GM21529 (cell line): ENCODE data around the gene CXCR6.

Experiments
- ATAC-seq: cut with Tn5 transposase; IDR thresholded peaks from one replicate; pipeline ENCODE4 v1.9.1; 2021; ENCODE audit not compliant: unreplicated experiment

The CXCR6 gene

DNA sequence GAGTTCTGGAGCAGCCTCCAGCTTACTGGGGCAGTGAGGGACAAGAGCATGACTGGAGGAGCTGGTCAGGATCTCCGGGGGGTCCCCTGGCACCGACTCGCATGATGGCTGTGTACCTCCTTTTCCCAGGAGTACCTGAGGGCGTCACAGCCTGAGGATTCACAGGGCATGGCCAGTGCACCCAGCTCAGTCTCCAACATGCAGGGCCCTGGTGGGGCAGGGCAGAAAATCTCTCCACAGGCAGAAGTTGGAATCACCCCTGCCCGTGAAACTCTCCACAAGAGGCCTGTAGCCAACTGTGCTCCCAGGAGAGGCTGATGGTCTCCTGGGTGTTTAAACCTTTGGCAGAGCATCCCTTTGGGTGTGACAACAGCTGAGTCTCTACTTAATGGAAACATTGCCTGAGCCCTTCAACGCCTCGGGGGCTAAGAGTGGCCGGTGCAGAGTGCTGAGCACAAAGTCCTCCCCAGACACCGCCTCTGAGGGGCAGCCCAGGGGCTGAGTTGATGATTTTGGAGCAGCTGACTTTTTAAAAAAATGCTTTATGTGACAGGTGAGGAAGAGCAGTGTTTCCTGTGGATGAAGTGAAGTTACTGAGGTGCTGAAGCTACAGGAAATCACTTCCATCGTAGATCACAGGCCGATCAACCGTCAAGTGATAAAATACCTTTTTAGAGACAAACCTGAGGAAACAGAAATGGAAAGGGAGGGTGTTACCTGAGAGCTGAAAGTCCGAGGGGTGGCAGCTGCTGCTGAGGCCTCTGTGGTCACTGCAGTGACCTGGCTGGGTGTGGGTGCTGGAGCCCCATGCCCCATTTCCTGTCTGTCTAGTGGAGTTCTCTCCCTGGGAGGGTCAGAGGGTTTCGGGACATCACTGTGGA lies 21.9 kb upstream of the CXCR6 start:
- no peak for ATAC-seq

DNA sequence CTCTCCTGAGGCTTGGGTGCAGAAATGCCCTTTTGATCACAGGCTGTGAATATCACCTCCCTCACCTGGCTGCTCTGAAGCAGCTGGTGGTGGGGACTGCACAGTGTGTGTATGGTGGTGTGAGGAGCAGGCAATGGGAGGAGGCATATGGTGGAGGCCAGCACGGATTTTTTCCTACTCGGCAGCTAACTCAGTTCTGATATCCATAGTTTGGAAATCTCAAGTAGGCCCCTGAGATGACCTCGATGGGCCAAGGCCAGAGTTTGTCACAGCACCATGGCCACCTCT lies 21.3 kb upstream of the CXCR6 start:
- ATAC-seq = no peak

DNA sequence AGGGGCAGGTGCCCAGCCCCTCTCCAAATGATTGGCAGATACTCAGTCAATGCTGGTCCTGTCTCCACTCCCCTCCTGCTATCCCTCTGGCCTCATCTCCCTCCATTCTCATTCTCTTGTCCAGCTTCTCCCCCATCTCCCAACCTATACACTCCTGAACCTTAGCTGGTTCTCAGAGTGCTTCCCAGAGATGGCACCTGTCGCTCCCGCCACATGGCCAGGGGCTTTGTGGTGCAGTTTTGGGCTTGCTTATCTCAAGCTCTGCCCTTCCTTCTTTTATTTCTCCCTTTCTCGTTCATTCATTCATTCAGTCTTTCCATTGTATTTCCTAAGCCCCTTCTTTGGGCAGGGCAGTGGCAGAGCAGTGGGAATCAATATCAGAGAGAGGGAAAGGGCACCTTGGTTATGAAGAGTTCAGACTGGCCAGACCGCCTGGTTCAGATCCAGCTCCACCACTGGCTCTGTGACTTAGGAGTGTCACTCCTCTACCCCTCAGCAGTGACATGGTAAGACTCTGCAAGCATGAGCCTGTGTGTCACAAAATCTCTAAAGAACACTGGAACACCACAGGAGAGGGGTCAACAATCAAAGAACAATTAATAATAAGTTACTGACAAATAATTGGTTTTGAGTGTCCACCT lies 20.2 kb upstream of the CXCR6 start:
- no peak for ATAC-seq

DNA sequence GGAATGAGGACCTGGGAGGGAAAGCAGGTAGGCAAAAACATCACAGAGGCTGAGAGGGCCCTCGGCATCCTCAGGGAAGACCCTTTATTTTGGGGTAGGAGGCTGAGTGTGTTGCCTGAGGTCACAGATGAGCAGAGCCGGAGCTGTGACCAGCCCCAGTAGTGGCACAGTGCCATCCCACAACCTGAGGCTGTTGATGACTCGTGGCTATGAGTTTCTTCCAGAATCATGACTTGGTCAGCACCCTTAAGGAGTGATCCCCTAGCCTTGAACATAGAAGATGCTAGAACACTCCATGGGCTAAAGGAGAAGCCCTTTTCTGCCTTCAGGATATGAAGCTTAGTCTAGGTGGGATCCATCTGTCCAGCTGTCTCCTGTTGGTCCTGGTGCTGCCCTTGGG lies 19.5 kb upstream of the CXCR6 start:
- no peak for ATAC-seq

DNA sequence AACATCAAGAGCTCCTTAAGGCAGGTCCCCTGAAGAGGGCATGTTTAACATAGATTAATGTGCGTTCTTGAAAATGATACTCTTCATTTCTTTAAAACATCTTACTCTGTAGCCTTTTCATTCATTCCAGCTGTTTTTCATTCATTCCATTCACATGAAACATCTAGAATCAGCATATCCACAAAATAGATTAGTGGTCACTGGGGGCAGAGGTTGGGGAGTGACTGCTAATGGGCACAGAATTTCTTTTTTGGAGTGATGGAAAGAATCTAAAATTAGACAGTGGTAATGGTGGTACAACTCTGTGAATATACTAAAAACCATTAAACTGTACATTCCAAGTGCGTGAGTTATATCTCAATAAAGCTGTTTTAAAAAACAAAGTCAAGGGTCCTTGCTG lies 15.4 kb upstream of the CXCR6 start:
- ATAC-seq = no peak

DNA sequence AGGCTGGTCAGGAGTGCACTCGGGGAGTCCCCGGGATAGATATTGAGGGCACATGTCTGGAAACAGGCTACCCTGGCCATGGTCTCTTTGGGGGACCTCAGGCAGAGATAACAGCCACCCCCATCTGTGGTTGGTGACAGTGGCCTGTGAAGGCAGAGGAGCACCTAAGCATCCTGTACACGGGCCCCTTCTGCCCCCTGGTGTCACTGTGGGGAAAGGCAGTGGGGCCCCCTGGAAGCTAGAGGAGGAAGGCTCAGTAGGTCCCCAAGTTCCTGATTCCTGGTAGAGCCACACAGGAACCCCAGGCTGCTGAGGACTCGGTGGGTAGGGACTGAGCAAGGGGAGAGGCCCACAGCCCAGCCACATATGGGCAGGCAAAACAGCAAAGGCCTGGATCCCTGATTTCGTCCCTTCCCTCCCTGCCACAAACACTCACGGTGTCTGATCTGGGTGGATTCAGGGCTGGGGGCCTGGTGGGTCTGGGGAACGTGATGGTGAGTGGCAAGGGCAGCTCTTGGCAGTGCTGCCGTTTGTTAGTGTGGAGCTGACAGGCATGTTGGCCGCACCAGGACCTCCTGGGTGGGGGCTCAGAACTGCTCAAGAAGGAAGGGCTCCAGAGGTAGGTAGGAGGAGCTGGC lies 14.1 kb upstream of the CXCR6 start:
- peak; percentile 55 for ATAC-seq

DNA sequence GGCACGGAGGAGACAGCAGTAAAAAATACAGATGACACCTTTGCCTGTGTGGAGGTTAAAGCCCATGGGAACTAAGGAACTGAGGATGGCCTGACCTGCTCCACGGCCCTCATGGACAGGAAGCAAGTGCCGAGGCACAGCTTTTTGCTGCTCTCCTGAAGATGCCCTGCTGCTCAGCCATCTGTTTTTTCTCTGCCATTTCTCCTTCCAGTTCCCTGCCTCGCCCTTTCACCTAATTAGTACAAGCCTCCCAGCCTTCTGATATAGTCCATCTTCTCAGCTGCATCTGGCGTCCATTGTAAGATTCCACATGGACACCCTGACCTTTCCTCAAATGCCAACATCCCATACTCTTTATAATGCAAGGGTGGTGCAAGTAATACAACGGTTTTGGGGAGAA lies 11.8 kb upstream of the CXCR6 start:
- no peak for ATAC-seq

DNA sequence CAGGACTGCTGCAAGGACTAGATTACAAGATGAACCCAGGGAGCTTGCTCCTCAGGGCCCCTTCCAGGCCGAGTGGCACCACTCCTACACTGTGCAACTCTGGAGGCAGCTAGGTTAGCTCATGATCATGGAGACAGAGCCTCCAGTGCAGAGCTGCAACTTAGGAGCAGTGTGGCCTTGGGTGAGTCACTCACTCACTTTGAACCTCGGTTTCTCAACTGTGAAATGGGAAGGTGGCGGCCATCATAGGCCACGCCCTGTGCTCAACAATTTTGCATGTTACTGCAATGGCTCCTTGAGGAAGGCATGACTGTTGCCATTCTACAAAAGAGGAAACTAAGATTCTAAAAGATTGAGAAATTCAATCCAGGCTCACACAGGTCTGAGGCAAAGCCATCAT lies 11.2 kb upstream of the CXCR6 start:
- no peak for ATAC-seq

DNA sequence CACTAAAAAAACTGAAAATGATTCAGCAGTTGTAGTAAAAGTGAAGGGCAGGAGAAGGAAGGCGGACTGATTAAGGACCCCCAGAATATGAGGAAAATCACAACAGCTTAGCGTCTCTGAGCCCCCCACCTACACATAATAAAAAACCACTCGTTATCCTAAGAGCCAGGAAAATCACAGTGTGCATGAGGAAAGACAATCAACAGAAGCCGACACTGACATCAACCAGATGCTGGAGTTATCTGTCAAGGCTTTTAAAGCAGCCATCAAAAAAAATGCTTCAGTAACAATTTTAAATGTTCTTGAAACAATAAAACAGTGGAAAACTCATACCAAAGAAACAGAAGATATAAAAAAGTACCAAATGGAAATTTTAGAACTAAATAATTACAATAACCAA lies 9.7 kb upstream of the CXCR6 start:
- ATAC-seq = no peak

DNA sequence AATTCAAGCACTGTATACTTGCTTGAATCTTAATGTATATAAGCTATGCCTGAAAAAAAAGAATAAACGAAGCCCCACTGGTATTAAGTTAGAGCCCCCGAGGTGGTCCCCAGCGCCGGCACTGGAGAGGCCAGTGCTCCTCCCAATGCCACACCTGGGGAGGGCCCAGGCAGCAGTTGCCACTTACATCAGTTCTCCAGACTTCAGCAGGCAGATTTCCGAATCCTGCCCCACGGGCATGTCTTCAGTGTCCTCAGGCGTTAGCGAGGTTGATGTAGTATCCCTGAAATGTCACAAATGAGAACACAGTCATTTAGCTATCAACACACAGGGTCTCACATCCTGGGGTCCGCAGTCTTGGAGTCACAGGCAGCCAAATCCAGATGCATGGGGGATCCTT lies 7.0 kb upstream of the CXCR6 start:
- ATAC-seq = no peak

DNA sequence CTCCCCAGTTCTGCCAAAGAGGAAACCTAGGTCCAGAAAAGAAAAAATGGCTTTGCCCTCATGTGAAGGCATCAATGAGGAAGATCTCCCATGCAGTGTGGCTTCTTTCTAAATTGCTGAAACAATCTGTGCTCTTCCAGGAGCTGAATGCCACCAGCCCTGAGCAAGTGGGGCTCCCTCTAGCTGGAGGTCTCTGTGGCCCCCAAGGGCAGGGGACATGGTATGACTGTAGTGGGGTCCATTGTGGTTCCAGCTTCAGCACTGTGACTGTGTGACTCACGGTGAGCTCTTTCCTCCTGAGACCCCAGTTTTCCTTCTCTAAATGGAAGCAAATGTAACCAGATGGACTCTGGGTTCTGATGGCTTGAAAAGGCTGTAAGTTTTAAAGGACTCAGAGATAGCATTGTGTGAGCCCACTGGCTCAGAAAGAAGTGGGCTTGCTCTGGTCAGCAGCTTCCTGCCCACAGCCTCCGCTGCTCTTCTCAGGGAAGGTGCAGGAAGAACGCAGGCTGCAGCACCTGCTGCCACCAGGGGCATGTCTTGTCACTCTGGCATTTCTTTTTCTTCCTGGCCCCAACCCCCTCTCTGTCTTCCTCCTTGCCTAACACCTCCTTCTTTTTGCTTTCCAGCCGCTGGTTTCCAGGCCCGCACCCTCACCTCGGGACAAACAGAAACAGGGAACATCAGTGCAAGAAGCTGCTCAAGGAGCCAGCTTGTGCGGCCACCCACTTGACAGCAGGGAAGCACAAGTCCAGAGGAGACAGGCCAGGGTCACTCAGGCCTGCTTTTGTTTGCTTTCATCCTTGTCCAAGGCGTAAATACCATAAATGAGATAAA lies 5.8 kb upstream of the CXCR6 start:
- no peak for ATAC-seq

DNA sequence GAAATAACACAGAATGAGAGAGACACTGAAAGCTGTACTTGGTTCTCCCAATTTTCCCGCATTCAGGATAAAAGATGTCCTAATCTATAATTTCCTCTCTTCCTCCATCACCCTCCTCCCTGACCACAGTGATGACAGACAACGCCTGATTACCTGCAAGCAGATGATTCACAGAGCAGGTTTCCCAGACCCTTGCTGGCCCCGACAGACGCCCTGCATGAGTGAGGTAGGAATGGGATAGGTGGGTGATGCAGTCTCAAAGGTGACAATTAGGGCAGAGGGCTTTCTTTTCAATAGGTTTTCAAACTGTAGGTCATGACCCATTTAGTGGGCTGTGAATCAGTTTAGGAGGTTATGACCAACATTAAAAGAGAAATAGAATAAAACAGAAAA lies 5.2 kb upstream of the CXCR6 start:
- ATAC-seq = no peak

DNA sequence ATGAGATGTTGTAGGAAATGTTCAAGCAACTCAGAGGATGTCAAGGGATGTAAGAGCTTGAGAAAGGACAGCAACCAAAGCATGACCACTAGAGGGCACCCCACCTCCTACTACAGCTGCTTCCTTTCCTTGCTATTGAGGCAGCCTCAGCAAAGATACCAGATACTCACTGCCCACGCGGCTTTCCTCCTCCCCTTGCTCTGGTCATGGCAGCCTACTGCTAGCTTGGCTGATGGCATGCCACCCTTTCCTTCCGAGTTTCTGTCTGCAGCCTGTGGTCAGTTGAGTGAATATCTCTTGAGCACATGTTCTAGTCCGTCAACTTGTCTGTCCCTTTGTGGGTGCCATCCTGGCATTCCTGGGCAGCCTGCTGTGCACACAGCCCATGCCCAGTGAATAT lies 4.4 kb upstream of the CXCR6 start:
- ATAC-seq = peak; percentile 67

DNA sequence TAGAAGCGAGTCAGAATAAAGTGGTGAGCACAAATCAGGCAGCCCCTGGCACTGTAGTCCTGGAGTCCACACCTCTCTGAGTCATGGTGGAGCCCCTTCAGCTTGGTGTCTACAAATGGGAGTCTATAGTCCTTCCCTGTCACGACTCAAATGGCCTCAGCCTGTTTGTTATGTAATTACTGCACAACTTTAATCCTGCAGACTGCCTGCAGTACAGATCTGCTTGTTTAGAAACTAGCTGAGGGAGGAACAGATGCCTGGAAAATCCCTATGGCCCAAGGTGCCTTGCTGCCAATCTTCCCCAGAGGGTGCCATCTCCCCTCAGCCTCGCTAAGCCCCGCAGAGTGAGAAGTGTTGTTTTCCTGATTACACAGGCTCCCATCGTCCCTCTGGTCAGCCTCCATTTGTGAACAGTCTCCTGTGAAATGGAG lies 3.9 kb upstream of the CXCR6 start:
- ATAC-seq = peak; percentile 7

DNA sequence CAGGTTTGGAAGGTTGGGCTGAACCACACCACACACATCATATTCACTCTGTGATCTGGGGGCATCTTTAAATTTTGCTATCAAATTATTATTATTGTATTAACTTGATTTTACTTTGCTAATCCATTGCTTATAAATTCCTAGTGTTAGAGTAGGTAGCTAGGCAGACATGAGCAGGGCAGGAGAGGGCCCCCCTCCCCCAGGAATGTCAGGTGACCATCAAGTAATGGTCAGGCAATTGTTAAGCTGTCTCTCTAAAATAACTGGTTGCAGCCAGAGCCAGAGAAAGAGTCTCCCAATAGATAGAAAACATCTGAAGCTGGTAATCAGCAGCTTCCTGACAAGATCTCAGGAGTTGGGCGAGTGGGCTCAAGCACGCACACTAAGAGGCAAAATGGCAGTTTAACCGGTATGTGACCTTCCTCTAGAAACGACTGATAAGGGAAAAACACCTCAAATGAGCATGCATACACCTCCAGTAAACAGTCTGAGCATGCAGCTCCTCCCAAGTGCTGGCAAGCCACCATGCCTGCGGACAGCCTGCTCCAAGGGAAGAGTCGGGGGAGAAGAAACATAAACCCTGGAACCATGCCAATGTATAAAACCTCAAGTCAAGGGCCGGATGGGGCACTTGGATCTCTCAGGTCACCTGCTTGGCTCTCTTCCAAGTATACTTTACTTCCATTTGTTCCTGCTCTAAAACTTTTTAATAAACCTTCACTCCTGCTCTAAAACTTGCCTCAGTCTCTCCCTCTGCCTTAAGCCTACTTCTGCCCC lies 3.1 kb upstream of the CXCR6 start:
- ATAC-seq = no peak

DNA sequence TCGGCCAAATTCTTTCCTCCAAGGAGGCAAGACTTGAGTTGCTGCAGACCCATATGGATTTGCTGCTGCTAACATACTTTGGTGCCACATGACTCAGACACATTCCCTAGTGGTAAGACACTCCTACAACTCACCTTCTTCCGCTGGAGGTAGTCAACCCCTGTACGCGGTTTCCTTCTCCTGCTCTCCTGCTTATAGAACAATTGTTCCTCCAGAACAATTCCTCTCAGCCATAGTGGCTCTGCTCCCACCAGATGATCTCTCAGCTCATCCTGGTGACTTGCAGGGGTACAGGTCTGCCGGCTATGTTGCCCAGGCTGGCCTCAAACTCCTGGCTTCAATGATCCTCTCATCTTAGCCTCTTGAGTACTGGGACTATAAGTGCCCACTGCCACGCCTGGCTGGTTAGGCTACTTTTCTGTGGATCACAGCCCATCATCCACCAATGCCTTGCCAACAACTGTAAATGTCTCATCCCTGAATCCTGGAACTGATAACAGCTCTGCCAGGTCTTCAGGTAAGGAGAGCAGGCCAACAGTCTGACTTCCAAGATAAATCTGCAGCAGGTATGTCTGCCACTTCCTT lies 2.4 kb upstream of the CXCR6 start:
- ATAC-seq = no peak

DNA sequence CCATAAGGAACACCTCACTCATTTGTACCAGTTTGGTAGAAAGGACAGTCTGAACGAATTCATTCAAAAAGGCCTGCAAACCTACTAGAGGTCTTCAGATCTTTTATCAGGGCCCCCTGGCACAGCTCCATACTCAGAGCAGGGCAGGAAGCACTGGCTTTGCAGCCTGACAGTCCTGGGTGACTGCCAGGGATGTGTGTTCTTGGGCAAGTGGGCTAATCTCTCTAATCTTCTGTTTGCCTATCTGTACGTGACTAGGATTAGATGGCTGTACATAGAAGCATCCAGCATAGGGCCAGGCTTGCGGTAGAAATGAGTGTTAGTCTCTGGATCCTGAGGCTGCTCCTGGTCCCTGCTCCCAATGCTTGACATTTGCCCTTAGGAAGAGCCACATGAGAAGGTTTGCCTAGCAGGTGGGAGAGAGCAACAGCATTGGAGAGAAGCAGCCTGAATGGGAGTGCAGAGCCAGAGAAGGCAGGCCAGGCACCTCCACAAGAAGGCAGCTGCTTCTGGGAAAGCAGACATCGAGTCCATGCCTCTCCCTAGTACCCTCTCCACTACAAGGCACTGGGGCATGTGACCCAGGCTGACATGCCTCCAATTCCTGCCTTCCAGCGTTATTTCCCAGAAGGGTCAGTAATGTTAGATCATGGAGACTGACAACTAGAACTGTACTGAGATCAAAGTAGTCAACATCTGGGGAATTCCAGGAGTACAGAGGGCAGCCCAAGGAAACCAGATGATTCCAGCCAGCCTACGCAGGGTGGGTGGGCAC lies 1.0 kb upstream of the CXCR6 start:
- no peak for ATAC-seq

DNA sequence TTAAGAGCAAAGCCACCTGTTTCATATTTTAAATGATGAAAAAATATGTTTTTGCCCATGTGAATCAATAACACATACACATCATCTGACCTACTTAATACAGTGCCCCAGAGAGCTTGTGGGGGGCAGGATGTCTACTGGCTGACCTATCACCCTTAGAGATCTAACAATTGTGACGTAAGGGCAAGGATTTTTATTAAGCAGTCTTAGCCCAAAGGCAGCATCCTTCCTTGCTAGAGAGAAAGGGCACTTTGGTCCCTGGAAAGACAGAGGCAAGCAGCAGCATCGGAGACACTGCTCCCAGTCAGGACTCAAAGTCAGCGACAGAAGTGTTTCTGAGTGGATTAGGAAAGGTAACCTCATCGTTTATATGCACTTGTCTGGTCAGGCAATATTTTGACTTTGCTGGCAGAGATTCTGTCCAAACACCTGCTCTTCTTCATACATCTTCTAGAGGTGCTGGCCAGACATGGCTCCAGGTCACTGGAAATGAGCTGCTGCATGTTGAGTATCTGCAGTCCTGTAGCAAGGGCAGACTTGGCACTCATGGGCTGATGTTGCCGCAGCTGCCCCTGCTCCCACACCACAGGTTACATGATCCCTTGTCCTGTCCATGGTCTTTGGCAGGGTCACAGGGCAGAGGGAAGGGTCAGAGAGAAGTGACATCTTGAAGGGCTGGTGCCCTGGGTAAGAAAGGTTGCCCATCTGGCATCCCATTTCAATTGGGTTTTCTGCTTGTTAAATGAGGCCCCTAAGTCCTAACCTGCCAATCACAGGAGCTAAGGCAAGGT lies 1.8 kb downstream of the CXCR6 start:
- no peak for ATAC-seq

DNA sequence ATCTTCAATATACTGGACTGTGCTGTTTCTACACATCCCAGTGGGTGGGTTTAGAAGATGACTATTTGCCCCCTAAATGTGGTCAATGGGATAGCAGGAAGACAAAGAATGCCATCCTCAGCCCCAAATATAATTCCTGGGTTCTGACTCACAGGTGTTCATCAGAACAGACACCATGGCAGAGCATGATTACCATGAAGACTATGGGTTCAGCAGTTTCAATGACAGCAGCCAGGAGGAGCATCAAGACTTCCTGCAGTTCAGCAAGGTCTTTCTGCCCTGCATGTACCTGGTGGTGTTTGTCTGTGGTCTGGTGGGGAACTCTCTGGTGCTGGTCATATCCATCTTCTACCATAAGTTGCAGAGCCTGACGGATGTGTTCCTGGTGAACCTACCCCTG lies 3.0 kb downstream of the CXCR6 start:
- no peak for ATAC-seq
